SK-N-SH treated with all-trans-retinoic acid at 6 μM for 48 hours (cell line): ENCODE results near the gene CENPB.

ENCODE experiments used
- ESRRG ChIP-seq: fragments of 250-450 bp; sonication (Bioruptor Pico); IDR thresholded peaks from 2 replicates; pipeline ENCODE4 v1.6.1; 2021; ENCODE audit warnings: mild to moderate bottlenecking
- SNAI2 ChIP-seq: fragments of 250-450 bp; sonication (Bioruptor Pico); IDR thresholded peaks from 2 replicates; pipeline ENCODE4 v1.5.0; 2020; ENCODE audit warnings: mild to moderate bottlenecking, moderate library complexity
- TCF4 ChIP-seq: fragments of 250-450 bp; sonication (Bioruptor Pico); IDR thresholded peaks from 2 replicates; pipeline ENCODE4 v1.8.0; 2021; ENCODE audit warnings: mild to moderate bottlenecking, moderate library complexity, borderline replicate concordance
- TSHZ2 ChIP-seq: fragments of 250-450 bp; sonication (Bioruptor Pico); IDR thresholded peaks from 2 replicates; pipeline ENCODE4 v1.5.0; 2020; ENCODE audit warnings: mild to moderate bottlenecking, moderate library complexity
- ZFP30 ChIP-seq: fragments of 450-650 bp; formaldehyde crosslinking; IDR thresholded peaks from 2 replicates; pipeline ENCODE4 v1.5.0; 2022; ENCODE audit warnings: mild to moderate bottlenecking, moderate library complexity

GRCh38 chr20:3797592-3798372 lies 11.2 kb upstream of the CENPB start:
- TF ChIP-seq SNAI2 (CRISPR knock-in tag) (no peak), ZFP30 (CRISPR knock-in tag) (no peak), ESRRG (CRISPR knock-in tag) (no peak), TSHZ2 (no peak), TCF4 (CRISPR knock-in tag) (no peak)
